MM.1S (cell line): ENCODE data around the gene OBSL1.

Source experiments
- DNase-seq: peaks from one replicate; pipeline ENCODE4 v3.0.0-alpha.2; 2015
- H2AFZ ChIP-seq: fragments of 300-600 bp; sonication (generic); 2 replicates; pipeline ENCODE4 v1.6.0; 2016; ENCODE audit warnings: antibody characterized with exemption, low read length
- H3F3A ChIP-seq: fragments of 300-600 bp; sonication (generic); 2 replicates; pipeline ENCODE4 v1.6.1; 2016; ENCODE audit warnings: mild to moderate bottlenecking, antibody characterized with exemption, low read length, moderate library complexity, mixed read lengths; ENCODE audit not compliant: insufficient read depth
- H3K27ac ChIP-seq: fragments of 300-600 bp; sonication (generic); 2 replicates; pipeline ENCODE4 v1.5.1; 2016; ENCODE audit warnings: mild to moderate bottlenecking, low read length
- H3K27me3 ChIP-seq: fragments of 300-600 bp; sonication (generic); replicated peaks from 2 replicates; pipeline ENCODE4 v1.6.0; 2016; ENCODE audit warnings: low read length; ENCODE audit not compliant: insufficient read depth
- H3K36me3 ChIP-seq: fragments of 300-600 bp; sonication (generic); replicated peaks from 2 replicates; pipeline ENCODE4 v1.6.1; 2016; ENCODE audit warnings: mild to moderate bottlenecking, low read length, mixed read lengths; ENCODE audit not compliant: insufficient read depth
- H3K4me1 ChIP-seq: fragments of 300-600 bp; sonication (generic); 2 replicates; pipeline ENCODE4 v1.6.1; 2016; ENCODE audit warnings: low read length, mixed read lengths
- H3K4me2 ChIP-seq: fragments of 300-600 bp; sonication (generic); 2 replicates; pipeline ENCODE4 v1.6.0; 2016; ENCODE audit warnings: low read depth, low read length
- H3K4me3 ChIP-seq: fragments of 300-600 bp; sonication (generic); 2 replicates; pipeline ENCODE4 v1.5.1; 2016; ENCODE audit warnings: low read length, mixed read lengths
- H3K79me2 ChIP-seq: fragments of 300-600 bp; sonication (generic); 2 replicates; pipeline ENCODE4 v1.6.1; 2016; ENCODE audit warnings: mixed run types, low read length, mixed read lengths
- H3K9ac ChIP-seq: fragments of 300-600 bp; sonication (generic); 2 replicates; pipeline ENCODE4 v1.6.1; 2016; ENCODE audit warnings: low read length, mixed read lengths
- H3K9me2 ChIP-seq: fragments of 300-600 bp; sonication (generic); replicated peaks from 2 replicates; pipeline ENCODE4 v1.6.1; 2016; ENCODE audit warnings: mild to moderate bottlenecking, low read length, mixed read lengths; ENCODE audit not compliant: insufficient read depth
- H3K9me3 ChIP-seq: fragments of 300-600 bp; sonication (generic); replicated peaks from 2 replicates; pipeline ENCODE4 v1.6.1; 2016; ENCODE audit warnings: mild to moderate bottlenecking, low read length, mixed read lengths; ENCODE audit not compliant: insufficient read depth
- H4K20me1 ChIP-seq: fragments of 300-600 bp; sonication (generic); 2 replicates; pipeline ENCODE4 v1.6.1; 2016; ENCODE audit warnings: mild to moderate bottlenecking, low read length, moderate library complexity, mixed read lengths; ENCODE audit not compliant: insufficient read depth
- CTCF ChIP-seq: fragments of 300-600 bp; sonication (generic); IDR thresholded peaks from 2 replicates; pipeline ENCODE4 v1.5.1; 2016; ENCODE audit warnings: antibody characterized with exemption, low read length, mixed read lengths
- EZH2 ChIP-seq: fragments of 300-600 bp; sonication (generic); optimal IDR thresholded peaks from 2 replicates; pipeline ENCODE3; 2017; ENCODE audit warnings: low read depth, mild to moderate bottlenecking, antibody characterized with exemption, low read length, mixed read lengths
- EZH2phosphoT487 ChIP-seq: fragments of 300-600 bp; sonication (generic); IDR thresholded peaks from 2 replicates; pipeline ENCODE4 v1.6.1; 2018; ENCODE audit warnings: antibody characterized with exemption, low read length

The OBSL1 gene

DNA sequence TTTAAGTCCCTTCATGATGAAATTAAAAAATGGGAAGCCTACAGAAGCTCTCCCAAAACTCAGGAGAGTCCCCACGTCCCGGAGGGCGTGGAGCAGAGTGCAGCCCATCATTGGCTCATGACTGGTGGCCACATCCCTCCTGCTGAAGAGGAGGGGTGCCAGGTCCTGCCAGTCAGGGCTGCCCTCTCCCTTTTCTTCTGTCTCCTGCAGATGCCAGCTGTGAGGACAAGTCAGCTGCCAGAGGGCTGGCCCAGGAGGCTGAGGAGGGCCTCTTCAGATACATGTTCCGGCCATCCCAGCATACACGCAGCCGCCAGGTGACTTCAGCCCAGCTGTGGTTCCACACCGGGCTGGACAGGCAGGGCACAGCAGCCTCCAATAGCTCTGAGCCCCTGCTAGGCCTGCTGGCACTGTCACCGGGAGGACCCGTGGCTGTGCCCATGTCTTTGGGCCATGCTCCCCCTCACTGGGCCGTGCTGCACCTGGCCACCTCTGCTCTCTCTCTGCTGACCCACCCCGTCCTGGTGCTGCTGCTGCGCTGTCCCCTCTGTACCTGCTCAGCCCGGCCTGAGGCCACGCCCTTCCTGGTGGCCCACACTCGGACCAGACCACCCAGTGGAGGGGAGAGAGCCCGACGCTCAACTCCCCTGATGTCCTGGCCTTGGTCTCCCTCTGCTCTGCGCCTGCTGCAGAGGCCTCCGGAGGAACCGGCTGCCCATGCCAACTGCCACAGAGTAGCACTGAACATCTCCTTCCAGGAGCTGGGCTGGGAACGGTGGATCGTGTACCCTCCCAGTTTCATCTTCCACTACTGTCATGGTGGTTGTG, 3.4 kb upstream of the OBSL1 start:
- no peaks in the 10 kb centered on the region for H3K79me2 ChIP-seq
- peaks cover 76% of the 10 kb centered on the region for H3K27me3 ChIP-seq
- H3K9ac ChIP-seq = no peak overlapping the region
- TF ChIP-seq CTCF (no peak), EZH2phosphoT487 (no peak), EZH2 (no peak)
- H3K27ac ChIP-seq = no peak overlapping the region
- H3K4me1 ChIP-seq = no peaks in the 10 kb centered on the region
- no peaks in the 10 kb centered on the region for H4K20me1 ChIP-seq
- H3K9me3 ChIP-seq = no peaks in the 10 kb centered on the region
- H3K4me3 ChIP-seq = no peak overlapping the region
- DNase-seq = no peak
- H2AFZ ChIP-seq = no peak overlapping the region
- H3K36me3 ChIP-seq = no peaks in the 10 kb centered on the region
- H3K4me2 ChIP-seq = no peak overlapping the region
- no peaks in the 10 kb centered on the region for H3K9me2 ChIP-seq
- H3F3A ChIP-seq = no peaks in the 10 kb centered on the region

DNA sequence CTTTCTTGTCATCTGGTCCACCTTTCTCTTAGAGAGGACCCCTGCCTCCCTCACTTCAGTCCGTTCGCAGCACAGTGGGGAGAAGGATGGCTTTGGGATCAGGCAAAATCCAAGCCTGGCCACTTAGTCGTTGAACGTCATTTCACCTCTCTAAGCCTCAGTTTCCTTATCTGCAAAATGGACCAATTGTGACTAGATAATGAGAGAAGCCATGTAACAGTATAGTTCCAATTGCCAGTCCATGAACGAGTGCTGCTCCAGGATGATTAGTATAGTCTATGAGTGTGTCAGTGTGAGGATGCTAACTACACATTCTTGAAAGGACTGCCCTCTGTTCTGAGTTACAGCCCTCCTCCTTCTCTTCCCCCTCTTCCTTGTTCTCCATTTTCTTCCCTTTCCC, 1.8 kb upstream of the OBSL1 start:
- Histone ChIP-seq H3K9me3 (no peaks in the 10 kb centered on the region), H3K9me2 (no peaks in the 10 kb centered on the region), H2AFZ (no peak overlapping the region), H3F3A (no peaks in the 10 kb centered on the region), H3K36me3 (no peaks in the 10 kb centered on the region), H3K27ac (no peak overlapping the region), H3K4me2 (no peak overlapping the region), H3K4me3 (no peak overlapping the region), H3K27me3 (peaks cover 80% of the 10 kb centered on the region), H3K79me2 (no peaks in the 10 kb centered on the region), H3K9ac (no peak overlapping the region), H3K4me1 (no peaks in the 10 kb centered on the region), H4K20me1 (no peaks in the 10 kb centered on the region)
- DNase-seq = no peak
- TF ChIP-seq EZH2 (no peak), CTCF (no peak), EZH2phosphoT487 (no peak)

GRCh38 chr2:219572237-219573001, 1.1 kb upstream of the OBSL1 start, which contains the start of gene INHA:
INHA (plus strand) TSS chr2:219572310; CDS start chr2:219572375, 65 bp downstream.
- Histone ChIP-seq H3K27me3 (peaks cover 81% of the 10 kb centered on the region), H3K4me2 (no peak within 1 kb of the TSS), H4K20me1 (no peaks in the 10 kb centered on the region), H3K9ac (no peak within 1 kb of the TSS), H3K9me2 (no peaks in the 10 kb centered on the region), H3K36me3 (no peaks in the 10 kb centered on the region), H3K79me2 (no peaks in the 10 kb centered on the region), H3K9me3 (no peaks in the 10 kb centered on the region), H3K4me3 (no peak within 1 kb of the TSS), H3F3A (no peaks in the 10 kb centered on the region), H3K27ac (no peak within 1 kb of the TSS), H2AFZ (no peak within 1 kb of the TSS), H3K4me1 (no peaks in the 10 kb centered on the region)
- DNase-seq = no peak
- no peak for TF ChIP-seq EZH2
